K562 (cell line): ENCODE measurements around the gene SPDYE6. TPM values are rescaled to one million over a fixed set of nuclear protein-coding genes. Genes with fewer than 3 reads are reported as not detected.
A peak's percentile ranks its signal among the peaks of the same experiment; 100 is the strongest.

Experiments used
- BRF2 ChIP-seq: IDR thresholded peaks from 3 replicates; pipeline ENCODE4 v1.6.1; 2011; ENCODE audit warnings: borderline replicate concordance, mild to moderate bottlenecking; ENCODE audit not compliant: insufficient read length, insufficient read depth
- CEBPG ChIP-seq, 3 experiments: fragments of 200-800 bp in 1 of 3; sonication (Bioruptor generic) in 1 of 3; sonication (generic) in 1 of 3; formaldehyde crosslinking in 1 of 3; IDR thresholded peaks in 2 of 3; conservative IDR thresholded peaks in 1 of 3; 2 replicates each; pipeline versions ENCODE4 v1.6.1 to v1.8.0; 2016 to 2022; ENCODE audit warnings: missing compliant biosample characterization in 2 of 3, missing genetic modification characterization in 2 of 3, mild to moderate bottlenecking in 1 of 3, missing genetic modification reagents in 1 of 3
- CTCF ChIP-seq, 3 experiments: IDR thresholded peaks in 2 of 3; conservative IDR thresholded peaks in 1 of 3; 2 replicates each; pipeline ENCODE4 v1.5.1; 2011 to 2012; ENCODE audit warnings: low read length in 3 of 3, mild to moderate bottlenecking in 3 of 3, control low read depth in 2 of 3, improper control_type of control experiment in 1 of 3, inconsistent platforms in 1 of 3, low read depth in 1 of 3, mixed read lengths in 1 of 3, moderate library complexity in 1 of 3; ENCODE audit not compliant: insufficient read depth in 2 of 3
- DEAF1 ChIP-seq: fragments of 450-650 bp; formaldehyde crosslinking; IDR thresholded peaks from 2 replicates; pipeline ENCODE4 v1.4.0; 2020; ENCODE audit warnings: mild to moderate bottlenecking, moderate library complexity
- E2F5 ChIP-seq: sonication (generic); formaldehyde crosslinking; IDR thresholded peaks from 2 replicates; pipeline ENCODE4 v1.8.0; 2022; ENCODE audit warnings: mild to moderate bottlenecking, missing genetic modification reagents
- FOXK2 ChIP-seq, 2 experiments: fragments of 450-650 bp; IDR thresholded peaks in 1 of 2; conservative IDR thresholded peaks in 1 of 2; 2 replicates each; pipeline ENCODE4 v1.6.1; 2016; ENCODE audit warnings: low read depth in 2 of 2, mild to moderate bottlenecking in 1 of 2
- IRF1 ChIP-seq: sonication (generic); formaldehyde crosslinking; IDR thresholded peaks from 2 replicates; pipeline ENCODE4 v1.8.0; 2022; ENCODE audit warnings: missing genetic modification reagents, mild to moderate bottlenecking, borderline replicate concordance
- KLF13 ChIP-seq: fragments of 450-650 bp; IDR thresholded peaks from 2 replicates; pipeline ENCODE4 v1.6.1; 2016; ENCODE audit warnings: missing genetic modification characterization, low read depth, mild to moderate bottlenecking, missing compliant biosample characterization, moderate library complexity, borderline replicate concordance
- MXI1 ChIP-seq: IDR thresholded peaks from 2 replicates; pipeline ENCODE4 v1.6.1; 2011; ENCODE audit warnings: low read depth, mild to moderate bottlenecking, improper control_type of control experiment, low read length
- MYNN ChIP-seq, 2 experiments: sonication (generic); formaldehyde crosslinking in 1 of 2; IDR thresholded peaks; 2 replicates each; pipeline versions ENCODE4 v1.5.0 to v1.6.1; 2016 to 2020; ENCODE audit warnings: antibody characterized with exemption in 1 of 2, missing genetic modification reagents in 1 of 2
- RAD21 ChIP-seq, 2 experiments: fragments of 250-450 bp in 1 of 2; fragments of 450-650 bp in 1 of 2; sonication (Bioruptor Pico) in 1 of 2; formaldehyde crosslinking in 1 of 2; IDR thresholded peaks in 1 of 2; conservative IDR thresholded peaks in 1 of 2; 2 replicates each; pipeline versions ENCODE4 v1.4.0 to v1.8.0; 2020 to 2022; ENCODE audit warnings: mild to moderate bottlenecking in 2 of 2, moderate library complexity in 1 of 2
- SMC3 ChIP-seq: conservative IDR thresholded peaks from 2 replicates; pipeline ENCODE4 v1.6.1; 2011; ENCODE audit warnings: low read depth, low read length, improper control_type of control experiment; ENCODE audit not compliant: insufficient read depth
- STAG1 ChIP-seq: sonication (generic); formaldehyde crosslinking; IDR thresholded peaks from 2 replicates; pipeline ENCODE4 v1.5.0; 2020; ENCODE audit warnings: missing genetic modification reagents, borderline replicate concordance
- ZBTB1 ChIP-seq: sonication (generic); formaldehyde crosslinking; IDR thresholded peaks from 2 replicates; pipeline ENCODE4 v1.8.1; 2023; ENCODE audit warnings: missing genetic modification reagents, low read depth, mild to moderate bottlenecking, borderline replicate concordance
- ZFP1 ChIP-seq: fragments of 450-650 bp; formaldehyde crosslinking; IDR thresholded peaks from 2 replicates; pipeline ENCODE4 v1.4.0; 2020; ENCODE audit warnings: mild to moderate bottlenecking, mixed read lengths
- polyA plus RNA-seq, 8 experiments: library from polyadenylated mRNA; depleted of rRNA in 4 of 8; stranded (reverse) in 5 of 8; unstranded in 3 of 8; fragments of >200 nt; fragmentation: Nextera tagmentation in 2 of 8; fragmentation: Illumina TruSeq in 1 of 8; extraction: Ambion mirVana in 2 of 8; extraction: Trizol in 1 of 8; gene quantifications; 2 replicates each; pipeline versions ENCODE4 v1.2.1 to v1.2.3, GENCODE V29; 2011 to 2014; ENCODE audit warnings: inconsistent platforms in 1 of 8, missing spikeins in 1 of 8
- total RNA-seq, 7 experiments: library from RNA; depleted of rRNA in 6 of 7; stranded (reverse); fragments of >200 nt in 6 of 7; fragmentation: Illumina TruSeq in 2 of 7; extraction: Trizol in 2 of 7; gene quantifications; 2 replicates each; pipeline versions ENCODE4 v1.2.1 to v1.2.3, GENCODE V29; 2011 to 2021; ENCODE audit warnings: low replicate concordance in 1 of 7

The SPDYE6 gene
- total and polyA plus RNA-seq, 9 of the 15 experiments (the other 6 are each of a cell fraction or from before 2014, with no cell fraction given): 0.24 to 0.35 TPM; not detected in 7

- TF ChIP-seq CTCF (IDR thresholded peaks at IDR 0.05 in 2 of 3, conservative IDR thresholded peaks at IDR 0.05 in 1 of 3; ENCODE audit: insufficient read depth in 2 of 3, low read depth in 1 of 3, low read length in 3 of 3) (peak; percentile 82 to 89 (median 88)), CEBPG (CRISPR knock-in tag; IDR thresholded peaks at IDR 0.05) (peak; percentile 45; the same call in 1 of the 2 replicates), CEBPG (tag; conservative IDR thresholded peaks at IDR 0.05 in 1 of 2, IDR thresholded peaks at IDR 0.05 in 1 of 2) (no peak), RAD21 (CRISPR knock-in tag; conservative IDR thresholded peaks at IDR 0.05 in 1 of 2, IDR thresholded peaks at IDR 0.05 in 1 of 2) (peak; percentile 67 to 75), ZBTB1 (CRISPR knock-in tag) (no peak), DEAF1 (CRISPR knock-in tag) (peak; percentile 53; the same call in 1 of the 2 replicates), E2F5 (CRISPR knock-in tag) (no peak), BRF2 (no peak), STAG1 (CRISPR knock-in tag) (no peak; the same call in 1 of the 2 replicates), FOXK2 (conservative IDR thresholded peaks at IDR 0.05 in 1 of 2, IDR thresholded peaks at IDR 0.05 in 1 of 2; ENCODE audit: low read depth in 2 of 2) (no peak), MXI1 (no peak), ZFP1 (no peak), SMC3 (peak; percentile 66), IRF1 (CRISPR knock-in tag) (no peak), MYNN (IDR thresholded peaks at IDR 0.05) (no peak), MYNN (CRISPR knock-in tag; IDR thresholded peaks at IDR 0.05) (no peak), KLF13 (no peak)
Observed at GRCh38 chr7:102404005-102404861, 48.0 kb upstream of the SPDYE6 start (continued).
